Epidermal melanocyte (primary cell): ENCODE measurements around the gene FAM89B.
"Not testable (repeated sequence)": the region's sequence is repeated elsewhere in the genome, so short reads cannot be mapped to it uniquely, and the experiment has no call there.

Source experiments
- DNase-seq: peaks from one replicate; pipeline ENCODE4 v3.0.0; 2011; ENCODE audit warnings: low spot score; ENCODE audit not compliant: insufficient read length

The FAM89B gene

GRCh38 chr11:65572356-65573051 lies at the start of gene FAM89B:
Gene FAM89B (plus strand): TSS chr11:65572538. CDS start chr11:65572670, 132 bp downstream.
- peak; percentile 95 for DNase-seq

- not testable (repeated sequence) for DNase-seq
These were observed 49.4 kb upstream of the FAM89B start for GRCh38 chr11:65522718-65523630.

- not testable (repeated sequence) for DNase-seq
These were observed 48.7 kb upstream of the FAM89B start for GRCh38 chr11:65523631-65523968.

GRCh38 chr11:65524014-65524740 lies 48.2 kb upstream of the FAM89B start:
- DNase-seq = no peak

GRCh38 chr11:65524741-65525545 lies 47.4 kb upstream of the FAM89B start, which contains the start of gene SCYL1:
Gene SCYL1 (plus strand): TSS chr11:65525083. CDS start chr11:65525154, 71 bp downstream.
- DNase-seq = peak; percentile 74

GRCh38 chr11:65525546-65526480 lies 46.5 kb upstream of the FAM89B start:
- no peak for DNase-seq

- no peak for DNase-seq
These were observed 45.6 kb upstream of the FAM89B start for GRCh38 chr11:65526744-65527143.

GRCh38 chr11:65528819-65529350 lies 43.5 kb upstream of the FAM89B start:
- DNase-seq = no peak

- no peak for DNase-seq
These were observed 42.7 kb upstream of the FAM89B start for GRCh38 chr11:65529475-65530156.

- no peak for DNase-seq
These were observed 42.2 kb upstream of the FAM89B start for GRCh38 chr11:65530157-65530496.

- DNase-seq = no peak
These were observed 39.8 kb upstream of the FAM89B start for GRCh38 chr11:65532388-65533064.

- DNase-seq = no peak
These were observed 37.2 kb upstream of the FAM89B start for GRCh38 chr11:65535102-65535501.

GRCh38 chr11:65536412-65537295 lies 35.7 kb upstream of the FAM89B start:
- DNase-seq = no peak

- DNase-seq = no peak
These were observed 35.1 kb upstream of the FAM89B start for GRCh38 chr11:65537296-65537597.

GRCh38 chr11:65537620-65538231 lies 34.6 kb upstream of the FAM89B start:
- no peak for DNase-seq

- no peak for DNase-seq
These were observed 34.0 kb upstream of the FAM89B start for GRCh38 chr11:65538232-65538914.
